NCI-H2081 treated with DMSO at 0.1 percent for 48 hours (cell line): Measurements from ENCODE around the gene LINC01488.

Experiments used
- DNase-seq: peaks from one replicate; lab custom pipeline; 2025; lab: John Stamatoyannopoulos, UW

LINC01488 gene

GRCh38 chr11:69510471-69511357 lies 29.3 kb downstream of the LINC01488 start:
- DNase-seq: no peak

GRCh38 chr11:69511358-69512055 lies 30.0 kb downstream of the LINC01488 start:
- DNase-seq: no peak

- no peak for DNase-seq
Measured at GRCh38 chr11:69512136-69512535, 30.7 kb downstream of the LINC01488 start.

GRCh38 chr11:69512790-69513189 lies 31.3 kb downstream of the LINC01488 start:
- no peak for DNase-seq

- no peak for DNase-seq
Measured at GRCh38 chr11:69513196-69513595, 31.7 kb downstream of the LINC01488 start.

GRCh38 chr11:69513663-69514224 lies 32.3 kb downstream of the LINC01488 start:
- DNase-seq: no peak

- DNase-seq: no peak
Measured at GRCh38 chr11:69514771-69515170, 33.3 kb downstream of the LINC01488 start.

GRCh38 chr11:69515271-69516245 lies 34.1 kb downstream of the LINC01488 start:
- DNase-seq: no peak

- no peak for DNase-seq
Measured at GRCh38 chr11:69516526-69516925, 35.1 kb downstream of the LINC01488 start.

- DNase-seq: no peak
Measured at GRCh38 chr11:69518081-69518950, 36.9 kb downstream of the LINC01488 start.

GRCh38 chr11:69520186-69520916 lies 38.9 kb downstream of the LINC01488 start:
- DNase-seq: no peak

GRCh38 chr11:69521457-69521856 lies 40.0 kb downstream of the LINC01488 start:
- DNase-seq: no peak

- DNase-seq: no peak
Measured at GRCh38 chr11:69523453-69523852, 42.0 kb downstream of the LINC01488 start.

GRCh38 chr11:69524291-69524882 lies 42.9 kb downstream of the LINC01488 start:
- DNase-seq: no peak

GRCh38 chr11:69524991-69525411 lies 43.5 kb downstream of the LINC01488 start:
- DNase-seq: no peak

- no peak for DNase-seq
Measured at GRCh38 chr11:69525516-69526452, 44.3 kb downstream of the LINC01488 start.

- no peak for DNase-seq
Measured at GRCh38 chr11:69526453-69526810, 45.0 kb downstream of the LINC01488 start.

- no peak for DNase-seq
Measured at GRCh38 chr11:69529001-69529400, 47.5 kb downstream of the LINC01488 start.
